Raji (cell line): Measurements from ENCODE around the gene CSMD2.

Source experiments
- POLR2A ChIP-seq: IDR thresholded peaks from 2 replicates; pipeline ENCODE4 v1.6.1; 2011; ENCODE audit warnings: low read depth, low read length, control low read depth; ENCODE audit not compliant: insufficient read depth

The CSMD2 gene

DNA sequence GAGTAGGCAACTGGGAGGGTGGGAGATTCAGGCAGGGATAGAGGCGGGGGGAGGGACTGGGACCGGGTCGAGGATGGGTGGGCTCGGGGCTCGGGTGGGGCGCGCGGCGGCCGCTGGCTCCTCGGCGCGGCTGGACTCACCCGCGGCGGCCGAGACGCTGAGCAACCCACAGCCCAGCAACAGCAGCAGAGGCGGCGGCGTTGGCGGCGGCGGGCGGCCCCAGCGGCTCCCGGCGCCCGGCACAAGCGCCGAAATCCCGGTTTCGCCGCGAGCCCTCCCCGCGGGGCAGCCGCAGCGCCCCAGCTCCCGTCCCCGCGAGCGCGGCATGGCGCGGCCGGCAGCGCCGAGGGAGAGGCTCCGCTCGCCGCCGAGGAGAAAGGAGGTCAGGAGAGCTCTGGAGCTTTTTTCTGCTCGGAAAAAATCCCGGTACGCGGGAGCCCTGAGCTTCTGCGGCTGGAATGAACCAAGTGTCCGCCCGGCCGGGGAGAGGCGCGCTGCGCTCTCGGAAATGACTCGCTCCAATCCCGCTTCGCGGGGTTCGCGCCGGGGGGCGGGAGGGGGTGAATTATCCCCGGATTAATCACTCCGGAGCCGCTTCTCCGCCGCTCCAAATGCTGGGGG, at the start of gene CSMD2:
Gene CSMD2 (minus strand): TSS at position 460 of the 621 bp plus-strand sequence. CDS start 133 bp downstream, at position 327.
- TF ChIP-seq POLR2A, result no peak

DNA sequence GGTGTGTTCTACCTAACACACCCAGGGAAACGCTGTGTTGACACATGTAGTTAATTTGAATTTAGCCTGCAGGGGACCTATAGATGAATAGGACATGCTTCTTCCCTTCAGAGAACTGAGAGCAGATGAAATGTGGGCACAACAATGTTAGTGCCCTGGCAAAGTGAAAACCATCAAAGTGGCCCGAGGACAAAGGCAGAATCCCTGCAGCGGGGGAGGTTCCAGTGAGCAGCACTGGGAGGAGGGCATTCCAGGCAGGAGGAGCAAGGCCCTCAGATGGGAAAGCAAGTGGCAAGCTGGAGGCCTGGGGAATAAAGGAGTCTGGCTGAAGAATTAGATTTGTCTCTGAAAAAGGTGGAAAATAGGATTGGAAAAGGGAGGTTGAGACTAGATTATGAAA, 48.9 kb upstream of the CSMD2 start:
- no peak for TF ChIP-seq POLR2A

- TF ChIP-seq POLR2A, result no peak
These were observed 47.6 kb upstream of the CSMD2 start for GRCh38 chr1:34212673-34213072.

GRCh38 chr1:34199927-34200326, 34.9 kb upstream of the CSMD2 start:
- no peak for TF ChIP-seq POLR2A

GRCh38 chr1:34192621-34193020, 27.6 kb upstream of the CSMD2 start:
- TF ChIP-seq POLR2A, result no peak

DNA sequence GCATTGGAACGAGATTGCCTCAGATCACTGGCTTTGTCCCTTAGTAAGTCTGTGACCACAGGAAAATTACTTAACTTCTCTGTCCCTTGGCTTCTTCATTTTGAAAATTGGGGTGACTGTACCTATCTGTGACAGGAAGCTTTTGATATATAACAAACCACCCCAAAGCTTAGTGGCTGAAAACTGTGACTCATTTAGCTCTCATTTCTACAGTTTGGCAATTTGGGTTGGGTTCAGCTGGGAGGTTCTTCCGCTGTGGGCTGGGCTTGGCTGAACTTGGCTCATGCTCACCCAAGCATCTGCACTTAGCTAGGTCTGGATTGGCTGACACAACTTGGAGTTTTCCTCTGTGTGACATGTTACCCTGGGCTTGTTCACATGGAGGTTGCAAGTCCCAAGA, 25.7 kb upstream of the CSMD2 start:
- no peak for TF ChIP-seq POLR2A

GRCh38 chr1:34188985-34189384, 24.0 kb upstream of the CSMD2 start:
- TF ChIP-seq POLR2A, result no peak

GRCh38 chr1:34188418-34188817, 23.4 kb upstream of the CSMD2 start:
- no peak for TF ChIP-seq POLR2A

- no peak for TF ChIP-seq POLR2A
These were observed 21.9 kb upstream of the CSMD2 start for GRCh38 chr1:34186741-34187494.

DNA sequence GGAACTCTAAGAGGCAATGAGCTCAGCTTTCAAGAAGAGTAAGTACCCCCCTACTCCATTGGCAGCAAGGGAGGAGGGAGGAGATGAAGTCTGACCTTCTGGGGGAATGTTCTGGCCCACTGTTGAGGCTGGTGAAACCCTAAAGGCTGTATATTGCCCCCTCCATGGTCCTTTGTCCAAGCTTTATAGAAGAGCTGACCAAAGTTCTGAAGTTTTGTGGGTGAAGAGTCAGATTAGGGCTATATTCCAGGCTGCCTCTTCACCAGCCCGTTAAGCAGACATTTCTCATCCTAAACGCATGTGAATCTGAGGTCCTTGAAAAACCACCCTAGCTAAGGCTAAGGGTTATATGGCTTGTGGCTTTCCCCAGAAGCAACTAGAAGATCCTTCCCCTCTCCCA, 13.0 kb upstream of the CSMD2 start:
- TF ChIP-seq POLR2A, result no peak

DNA sequence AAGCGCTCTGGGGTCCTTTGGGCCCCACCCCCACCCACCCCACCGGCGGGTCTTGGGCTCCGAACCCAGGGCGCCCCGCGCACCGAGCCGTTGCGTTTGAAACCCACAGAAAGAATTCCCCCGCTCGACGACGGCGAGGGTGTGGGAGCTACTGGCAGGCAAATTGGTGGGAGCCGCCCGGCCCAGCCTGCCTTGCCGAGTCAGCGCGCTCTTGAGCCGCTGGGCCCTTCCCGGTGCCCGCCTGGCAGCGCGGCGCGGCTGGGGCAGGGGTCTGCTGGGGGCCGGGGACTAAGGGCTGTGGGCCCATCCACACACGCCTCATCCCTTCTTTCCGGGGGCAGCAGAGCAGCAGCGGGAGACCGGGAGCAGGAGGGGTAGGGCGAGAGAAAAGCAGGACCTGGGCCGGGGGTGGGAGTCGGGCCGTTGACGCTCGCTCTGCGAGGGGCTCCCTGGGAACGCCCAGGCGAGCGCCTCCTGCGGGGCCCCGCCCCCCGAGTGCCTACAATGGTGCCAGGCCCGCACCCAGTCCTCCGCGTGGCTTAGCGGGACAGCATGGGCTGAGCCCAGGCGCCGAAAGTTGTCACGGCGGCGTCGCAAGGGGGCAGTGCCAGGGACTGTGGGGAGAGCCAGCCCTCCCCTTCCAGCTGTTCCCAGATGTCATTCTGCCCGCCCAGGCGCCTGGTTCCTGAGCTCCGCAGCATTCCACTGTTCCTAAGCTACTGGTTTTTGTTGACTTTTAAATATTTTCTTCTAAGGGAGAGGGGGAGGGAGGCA, 12.0 kb upstream of the CSMD2 start, which contains the start of gene C1orf94:
Gene C1orf94 (plus strand): TSS at position 78 of the 774 bp plus-strand sequence. CDS start 883 bp downstream, outside the sequence.
- no peak for TF ChIP-seq POLR2A

- TF ChIP-seq POLR2A, result no peak
These were observed 10.7 kb upstream of the CSMD2 start for GRCh38 chr1:34175744-34176143.

DNA sequence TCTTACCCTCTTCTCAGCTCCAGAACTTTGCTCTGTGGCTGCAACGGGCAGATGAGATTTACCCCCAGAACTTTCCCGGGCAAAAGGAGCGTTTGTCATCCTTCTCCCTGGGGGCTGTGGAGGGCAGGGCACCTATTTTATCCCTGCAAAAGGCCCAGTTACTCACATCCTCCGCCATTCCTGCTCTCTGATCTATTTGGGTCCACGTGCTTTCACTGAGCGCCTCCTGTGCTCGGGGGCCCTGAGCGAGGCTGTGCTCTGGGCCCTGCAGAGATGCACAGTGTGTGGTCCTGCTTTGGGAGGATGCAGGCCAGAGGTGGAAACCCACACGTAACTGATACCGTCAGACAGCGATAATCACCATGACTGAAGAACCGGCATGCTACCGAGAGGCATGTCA, 2.4 kb upstream of the CSMD2 start:
- TF ChIP-seq POLR2A, result no peak

DNA sequence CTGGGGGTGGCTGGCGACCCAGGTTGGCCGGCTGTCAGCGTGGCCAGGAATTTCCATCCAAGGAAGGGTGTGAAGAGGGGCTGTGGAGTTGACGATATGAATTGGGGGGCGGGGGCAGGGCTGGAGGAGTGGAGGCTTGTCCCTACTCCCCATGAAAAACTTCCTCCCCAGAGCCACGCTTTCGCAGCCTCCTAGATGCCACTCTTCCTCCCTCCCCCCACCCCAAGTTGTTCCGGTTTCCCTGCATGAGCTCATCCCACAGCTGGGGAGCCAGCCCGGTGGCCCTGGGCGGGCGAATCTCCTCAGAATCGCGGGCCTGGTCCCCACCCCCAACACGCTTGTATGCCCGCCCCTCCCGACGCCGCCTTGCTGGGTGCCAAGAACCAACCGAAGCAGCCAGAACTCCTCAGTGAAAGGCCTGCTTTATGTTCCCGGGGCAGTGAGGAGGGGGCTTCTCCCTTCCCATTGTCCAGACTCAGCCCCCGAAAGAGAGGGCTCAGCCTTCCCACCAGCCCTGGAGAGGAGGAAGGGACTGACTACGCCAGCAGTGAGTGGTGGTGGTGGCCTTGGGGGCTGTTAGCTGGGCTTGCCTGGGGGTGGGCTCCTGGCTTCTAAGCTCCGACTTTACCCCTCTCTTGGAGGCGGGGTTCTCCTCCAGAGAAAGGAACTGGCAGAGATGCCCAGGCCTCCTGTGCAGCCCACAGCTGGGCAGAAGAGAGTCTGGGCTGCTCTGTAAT, 1.8 kb upstream of the CSMD2 start:
- no peak for TF ChIP-seq POLR2A

DNA sequence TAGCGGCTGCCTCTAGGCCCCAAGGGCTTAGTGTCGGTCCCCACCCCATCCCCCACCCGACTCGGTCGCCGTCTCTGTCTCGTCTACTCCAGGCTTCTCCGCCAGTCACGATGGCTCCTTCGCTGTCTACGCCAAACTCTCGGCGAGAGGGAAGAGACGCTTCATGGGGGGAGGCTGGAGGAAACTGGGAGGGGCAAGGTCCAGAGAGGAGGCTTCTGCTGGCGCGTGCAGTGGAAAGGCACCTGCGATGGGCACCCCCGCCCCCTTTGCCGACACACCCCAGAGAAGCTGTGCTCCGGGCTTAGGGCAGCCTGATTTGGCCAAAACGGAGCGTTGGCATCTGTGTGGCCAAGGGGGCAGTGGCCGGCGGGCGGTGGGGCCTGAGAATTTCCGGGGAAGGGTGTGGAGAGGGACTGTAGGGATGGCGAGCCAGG, 1.2 kb upstream of the CSMD2 start:
- no peak for TF ChIP-seq POLR2A
